Neural cell (in vitro differentiated cells): ENCODE results near the gene DLG4.

Experiments used
- EP300 ChIP-seq: fragments of 450-650 bp; conservative IDR thresholded peaks from 2 replicates; pipeline ENCODE4 v1.6.1; 2014; ENCODE audit warnings: antibody characterized with exemption, mild to moderate bottlenecking, moderate library complexity; ENCODE audit not compliant: poor library complexity, severe bottlenecking
- EZH2 ChIP-seq: fragments of 200-600, 300-800 bp; shearing (Covaris generic), sonication (generic); IDR thresholded peaks from 2 replicates; pipeline ENCODE4 v1.6.1; 2014; ENCODE audit warnings: antibody characterized with exemption, low read length, borderline replicate concordance, mild to moderate bottlenecking; ENCODE audit not compliant: insufficient read depth, poor library complexity, severe bottlenecking
- MXI1 ChIP-seq: fragments of 450-650 bp; conservative IDR thresholded peaks from 2 replicates; pipeline ENCODE4 v1.6.1; 2014; ENCODE audit warnings: antibody characterized with exemption, mild to moderate bottlenecking; ENCODE audit not compliant: poor library complexity, severe bottlenecking
- POLR2AphosphoS5 ChIP-seq: IDR thresholded peaks from 2 replicates; pipeline ENCODE4 v1.6.1; 2012
- SMC3 ChIP-seq: fragments of 450-650 bp; conservative IDR thresholded peaks from 2 replicates; pipeline ENCODE4 v1.6.1; 2014; ENCODE audit warnings: antibody characterized with exemption, mild to moderate bottlenecking, moderate library complexity; ENCODE audit not compliant: poor library complexity
- TAF1 ChIP-seq: IDR thresholded peaks from 2 replicates; pipeline ENCODE4 v1.6.1; 2012; ENCODE audit warnings: low read depth
- TF ChIP-seq, protein P1 (sequence below): fragments of 450-650 bp; IDR thresholded peaks from 2 replicates; pipeline ENCODE4 v1.5.1; 2014; ENCODE audit warnings: antibody characterized with exemption, mild to moderate bottlenecking, moderate library complexity; ENCODE audit not compliant: poor library complexity, severe bottlenecking

DNA sequence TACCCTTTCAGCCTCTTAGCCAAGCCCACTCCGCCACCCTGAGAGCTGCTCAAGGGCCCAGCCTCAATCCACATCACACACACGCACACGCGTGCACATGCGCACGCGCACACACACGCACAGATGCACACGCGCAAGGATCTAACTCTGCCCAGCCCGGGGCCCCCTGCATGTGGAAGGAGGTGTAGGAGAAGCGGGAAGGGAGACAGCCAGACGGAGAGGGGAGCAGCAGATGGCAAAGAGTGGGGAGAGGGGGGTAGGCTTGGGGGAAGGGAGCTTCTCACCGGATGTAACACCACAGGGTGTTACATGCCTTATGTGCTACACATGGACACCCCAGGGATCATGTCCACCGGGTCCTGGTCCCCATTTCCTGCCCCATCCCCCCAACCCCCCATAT, 15.3 kb downstream of the DLG4 start:
- no peak for TF ChIP-seq POLR2AphosphoS5
- TF ChIP-seq, protein P1, sequence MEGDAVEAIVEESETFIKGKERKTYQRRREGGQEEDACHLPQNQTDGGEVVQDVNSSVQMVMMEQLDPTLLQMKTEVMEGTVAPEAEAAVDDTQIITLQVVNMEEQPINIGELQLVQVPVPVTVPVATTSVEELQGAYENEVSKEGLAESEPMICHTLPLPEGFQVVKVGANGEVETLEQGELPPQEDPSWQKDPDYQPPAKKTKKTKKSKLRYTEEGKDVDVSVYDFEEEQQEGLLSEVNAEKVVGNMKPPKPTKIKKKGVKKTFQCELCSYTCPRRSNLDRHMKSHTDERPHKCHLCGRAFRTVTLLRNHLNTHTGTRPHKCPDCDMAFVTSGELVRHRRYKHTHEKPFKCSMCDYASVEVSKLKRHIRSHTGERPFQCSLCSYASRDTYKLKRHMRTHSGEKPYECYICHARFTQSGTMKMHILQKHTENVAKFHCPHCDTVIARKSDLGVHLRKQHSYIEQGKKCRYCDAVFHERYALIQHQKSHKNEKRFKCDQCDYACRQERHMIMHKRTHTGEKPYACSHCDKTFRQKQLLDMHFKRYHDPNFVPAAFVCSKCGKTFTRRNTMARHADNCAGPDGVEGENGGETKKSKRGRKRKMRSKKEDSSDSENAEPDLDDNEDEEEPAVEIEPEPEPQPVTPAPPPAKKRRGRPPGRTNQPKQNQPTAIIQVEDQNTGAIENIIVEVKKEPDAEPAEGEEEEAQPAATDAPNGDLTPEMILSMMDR, result no peak
- TF ChIP-seq EP300, result no peak
- TF ChIP-seq SMC3, result no peak
- TF ChIP-seq EZH2, result no peak
- TF ChIP-seq MXI1, result no peak
- peak; percentile 4 for TF ChIP-seq TAF1
